Ishikawa (cell line): ENCODE results near the gene ACBD6.

Experiments
- CEBPB ChIP-seq: IDR thresholded peaks from 2 replicates; pipeline ENCODE4 v1.6.1; 2012
- CREB1 ChIP-seq: IDR thresholded peaks from 2 replicates; pipeline ENCODE4 v1.6.1; 2012; ENCODE audit warnings: low read depth
- EGR1 ChIP-seq: IDR thresholded peaks from 2 replicates; pipeline ENCODE4 v1.6.1; 2012
- EP300 ChIP-seq: IDR thresholded peaks from 2 replicates; pipeline ENCODE4 v1.6.1; 2012; ENCODE audit warnings: borderline replicate concordance
- FOXM1 ChIP-seq: IDR thresholded peaks from 2 replicates; pipeline ENCODE4 v1.6.1; 2012; ENCODE audit warnings: low read depth, borderline replicate concordance
- RAD21 ChIP-seq: IDR thresholded peaks from 2 replicates; pipeline ENCODE4 v1.6.1; 2012; ENCODE audit warnings: low read depth
- REST ChIP-seq: IDR thresholded peaks from 2 replicates; pipeline ENCODE4 v1.6.1; 2012; ENCODE audit warnings: low read depth, mild to moderate bottlenecking
- TAF1 ChIP-seq: IDR thresholded peaks from 2 replicates; pipeline ENCODE4 v1.6.1; 2012; ENCODE audit warnings: low read depth, mild to moderate bottlenecking
- YY1 ChIP-seq: IDR thresholded peaks from 2 replicates; pipeline ENCODE4 v1.6.1; 2012; ENCODE audit warnings: low read depth
- ZBTB7A ChIP-seq: IDR thresholded peaks from 2 replicates; pipeline ENCODE4 v1.6.1; 2012; ENCODE audit warnings: low read depth

- TF ChIP-seq CREB1 (no peak), EP300 (no peak), FOXM1 (no peak), ZBTB7A (no peak), TAF1 (no peak), EGR1 (no peak), CEBPB (no peak), RAD21 (no peak), YY1 (no peak), REST (no peak)
Observed at GRCh38 chr1:180425952-180426351, 76.4 kb downstream of the ACBD6 start.
